Thoracic aorta (tissue), 2 donors: ENCODE results near the gene KCNK7. TPM values are rescaled to one million over a fixed set of nuclear protein-coding genes. Genes with fewer than 3 reads are reported as not detected.
A peak's percentile ranks its signal among the peaks of the same experiment; 100 is the strongest.

ENCODE experiments used
- ATAC-seq: fragments of 150-250 bp; one replicate; pipeline ENCODE4 v1.8.0; 2017; ENCODE audit warnings: low read depth; ENCODE audit not compliant: insufficient number of reproducible peaks, low FRiP score
- DNase-seq: peaks from one replicate; pipeline ENCODE4 v3.0.0-alpha.2; 2020; ENCODE audit warnings: low spot score
- H3K27ac ChIP-seq, 2 donors: fragments of 200-600 bp; sonication (generic); 1 replicate in 1 of 2; 2 replicates in 1 of 2; pipeline ENCODE4 v1.5.1; 2016; ENCODE audit warnings: mild to moderate bottlenecking in 2 of 2, moderate library complexity in 2 of 2
- H3K27me3 ChIP-seq: fragments of 200-600 bp; sonication (generic); replicated peaks from 2 replicates; pipeline ENCODE4 v1.6.0; 2016; ENCODE audit warnings: mild to moderate bottlenecking; ENCODE audit not compliant: insufficient read depth
- H3K36me3 ChIP-seq: fragments of 200-600 bp; sonication (generic); one replicate; pipeline ENCODE4 v1.5.1; 2016
- H3K4me1 ChIP-seq, 2 donors: fragments of 200-600 bp; sonication (generic); 1 replicate in 1 of 2; 2 replicates in 1 of 2; pipeline versions ENCODE4 v1.5.1 to v1.6.0; 2016; ENCODE audit warnings: low read depth in 2 of 2, mild to moderate bottlenecking in 1 of 2; ENCODE audit not compliant: control insufficient read depth in 1 of 2
- H3K4me3 ChIP-seq: fragments of 200-600 bp; sonication (generic); 2 replicates; pipeline ENCODE4 v1.5.1; 2016; ENCODE audit warnings: mild to moderate bottlenecking
- H3K9me3 ChIP-seq: fragments of 200-600 bp; sonication (generic); 2 replicates; pipeline ENCODE4 v1.5.1; 2016
- total RNA-seq, 2 donors: library from RNA; depleted of rRNA; stranded (reverse); fragments of >200 nt; gene quantifications; one replicate each; pipeline versions ENCODE4 v1.1.0 to v1.2.3, GENCODE V29; 2016
- TF ChIP-seq, protein P1 (sequence below): fragments of 200-600 bp; sonication (generic); IDR thresholded peaks from one replicate; pipeline ENCODE4 v1.5.1; 2019; ENCODE audit warnings: antibody characterized with exemption

KCNK7 gene, protein sequence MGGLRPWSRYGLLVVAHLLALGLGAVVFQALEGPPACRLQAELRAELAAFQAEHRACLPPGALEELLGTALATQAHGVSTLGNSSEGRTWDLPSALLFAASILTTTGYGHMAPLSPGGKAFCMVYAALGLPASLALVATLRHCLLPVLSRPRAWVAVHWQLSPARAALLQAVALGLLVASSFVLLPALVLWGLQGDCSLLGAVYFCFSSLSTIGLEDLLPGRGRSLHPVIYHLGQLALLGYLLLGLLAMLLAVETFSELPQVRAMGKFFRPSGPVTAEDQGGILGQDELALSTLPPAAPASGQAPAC
- under 1 TPM in 1 of 2 donors, not detected in 1; 0.95 TPM for total RNA-seq

DNA sequence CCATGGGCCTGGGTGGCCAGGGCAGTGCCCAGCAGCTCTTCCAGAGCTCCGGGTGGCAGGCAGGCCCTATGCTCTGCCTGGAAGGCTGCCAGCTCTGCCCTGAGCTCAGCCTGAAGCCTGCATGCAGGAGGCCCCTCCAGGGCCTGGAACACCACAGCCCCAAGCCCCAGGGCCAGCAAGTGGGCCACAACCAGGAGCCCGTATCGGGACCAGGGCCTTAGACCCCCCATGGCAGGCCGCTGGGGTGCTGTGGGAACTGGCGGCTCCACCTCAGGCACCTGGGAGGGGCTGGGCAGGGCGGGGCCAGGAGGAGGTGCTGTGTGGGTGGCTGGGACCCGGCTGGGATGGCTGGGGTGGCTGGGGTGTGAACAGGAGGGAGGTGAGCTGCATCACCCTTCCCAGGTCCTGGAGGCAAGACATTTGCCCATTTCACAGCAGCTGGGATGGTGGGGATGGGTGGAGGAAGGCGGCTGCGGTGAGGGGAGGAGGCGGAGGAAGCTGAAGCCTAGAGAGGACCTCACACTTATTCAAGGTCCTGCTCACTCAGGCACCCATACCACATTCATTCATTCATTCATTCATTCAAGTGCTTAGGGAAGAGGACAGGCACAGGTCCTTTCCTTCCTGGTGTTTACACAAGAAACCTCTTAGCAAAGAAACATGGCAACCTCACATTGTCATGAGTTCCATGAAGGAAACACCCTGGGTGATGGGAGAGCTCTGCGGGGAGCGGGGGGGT lies at the start of gene KCNK7:
TSS of gene KCNK7 (minus strand) at position 258 of the 739 bp plus-strand sequence. CDS start at position 230, 28 bp downstream.
- Histone ChIP-seq H3K36me3 (peaks cover 27% of the 10 kb centered on the region), H3K27ac (peak within 1 kb of the TSS in 1 of 2 donors; percentile 17), H3K9me3 (no peaks in the 10 kb centered on the region), H3K27me3 (no peaks in the 10 kb centered on the region), H3K4me1 (peaks cover 0 to 12% of the 10 kb centered on the region in 2 donors), H3K4me3 (no peak within 1 kb of the TSS)
- DNase-seq = no peak
- no peak for ATAC-seq
- TF ChIP-seq, protein P1, sequence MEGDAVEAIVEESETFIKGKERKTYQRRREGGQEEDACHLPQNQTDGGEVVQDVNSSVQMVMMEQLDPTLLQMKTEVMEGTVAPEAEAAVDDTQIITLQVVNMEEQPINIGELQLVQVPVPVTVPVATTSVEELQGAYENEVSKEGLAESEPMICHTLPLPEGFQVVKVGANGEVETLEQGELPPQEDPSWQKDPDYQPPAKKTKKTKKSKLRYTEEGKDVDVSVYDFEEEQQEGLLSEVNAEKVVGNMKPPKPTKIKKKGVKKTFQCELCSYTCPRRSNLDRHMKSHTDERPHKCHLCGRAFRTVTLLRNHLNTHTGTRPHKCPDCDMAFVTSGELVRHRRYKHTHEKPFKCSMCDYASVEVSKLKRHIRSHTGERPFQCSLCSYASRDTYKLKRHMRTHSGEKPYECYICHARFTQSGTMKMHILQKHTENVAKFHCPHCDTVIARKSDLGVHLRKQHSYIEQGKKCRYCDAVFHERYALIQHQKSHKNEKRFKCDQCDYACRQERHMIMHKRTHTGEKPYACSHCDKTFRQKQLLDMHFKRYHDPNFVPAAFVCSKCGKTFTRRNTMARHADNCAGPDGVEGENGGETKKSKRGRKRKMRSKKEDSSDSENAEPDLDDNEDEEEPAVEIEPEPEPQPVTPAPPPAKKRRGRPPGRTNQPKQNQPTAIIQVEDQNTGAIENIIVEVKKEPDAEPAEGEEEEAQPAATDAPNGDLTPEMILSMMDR = no peak

DNA sequence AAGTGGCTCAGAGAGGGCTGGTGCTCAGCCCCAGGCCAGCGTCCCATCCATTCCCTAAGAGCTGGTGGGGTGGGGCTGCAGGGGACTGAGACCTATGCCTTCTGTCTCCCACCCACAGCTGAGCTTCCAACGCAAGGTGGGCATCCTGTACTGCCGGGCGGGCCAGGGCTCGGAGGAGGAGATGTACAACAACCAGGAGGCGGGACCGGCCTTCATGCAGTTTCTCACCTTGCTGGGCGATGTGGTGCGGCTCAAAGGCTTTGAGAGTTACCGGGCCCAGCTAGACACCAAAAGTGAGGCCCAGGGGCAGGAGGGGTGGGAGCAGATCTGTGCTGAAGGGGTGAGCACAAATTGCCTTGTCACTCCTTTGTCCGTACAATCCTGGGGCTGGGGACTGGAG lies 49.2 kb upstream of the KCNK7 start:
- H3K27ac ChIP-seq = no peak overlapping the region
- ATAC-seq (no peak), DNase-seq (no peak)
- no peaks in the 10 kb centered on the region for H3K9me3 ChIP-seq
- peaks cover 27% of the 10 kb centered on the region for H3K36me3 ChIP-seq
- TF ChIP-seq, protein P1 = no peak
- peaks cover 3 to 12% of the 10 kb centered on the region in 2 donors for H3K4me1 ChIP-seq
- no peak overlapping the region for H3K4me3 ChIP-seq
- H3K27me3 ChIP-seq = no peaks in the 10 kb centered on the region

- no peak for DNase-seq
- H3K4me1 ChIP-seq = peaks cover 7 to 20% of the 10 kb centered on the region in 2 donors
- peaks cover 18% of the 10 kb centered on the region for H3K36me3 ChIP-seq
- ATAC-seq = no peak
- no peaks in the 10 kb centered on the region for H3K27me3 ChIP-seq
- H3K9me3 ChIP-seq = no peaks in the 10 kb centered on the region
- TF ChIP-seq, protein P1 = no peak
- no peak overlapping the region for H3K27ac ChIP-seq
- H3K4me3 ChIP-seq = no peak overlapping the region
Observed at GRCh38 chr11:65643971-65644370, 48.4 kb upstream of the KCNK7 start.

DNA sequence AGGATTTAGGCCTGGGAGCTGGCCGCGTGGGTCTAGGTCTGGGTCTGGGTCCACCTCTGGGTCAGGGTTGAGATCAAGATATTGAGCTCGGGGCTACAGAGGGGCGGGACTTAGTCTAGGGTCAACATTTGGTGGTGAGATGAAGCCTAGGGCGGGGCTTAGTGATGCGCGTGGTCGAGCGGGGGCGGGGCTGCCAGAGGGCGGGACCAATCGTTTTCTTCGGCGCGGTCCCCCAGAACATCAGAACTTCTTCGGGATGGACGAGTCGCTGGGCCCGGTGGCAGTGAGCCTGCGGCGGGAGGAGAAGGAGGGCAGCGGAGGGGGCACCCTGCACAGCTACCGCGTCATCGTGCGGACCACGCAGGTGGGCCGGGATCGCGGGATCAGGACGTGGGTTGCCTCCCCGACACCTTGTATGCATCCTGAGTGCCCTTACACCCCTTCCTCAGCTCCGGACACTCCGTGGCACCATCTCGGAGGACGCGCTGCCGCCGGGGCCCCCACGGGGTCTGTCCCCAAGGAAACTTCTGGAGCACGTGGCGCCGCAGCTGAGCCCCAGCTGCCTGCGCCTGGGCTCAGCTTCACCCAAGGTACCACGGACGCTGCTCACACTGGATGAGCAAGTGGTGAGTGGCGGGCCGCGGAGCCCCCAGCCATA lies 46.5 kb upstream of the KCNK7 start:
- DNase-seq = no peak
- Histone ChIP-seq H3K4me3 (peak overlapping the region; percentile 37), H3K27me3 (no peaks in the 10 kb centered on the region), H3K9me3 (no peaks in the 10 kb centered on the region), H3K36me3 (peaks cover 18% of the 10 kb centered on the region), H3K4me1 (peaks cover 18 to 35% of the 10 kb centered on the region in 2 donors), H3K27ac (no peak overlapping the region)
- TF ChIP-seq, protein P1 = no peak
- ATAC-seq = no peak
